Uterus (tissue), 2 donors: ENCODE results near the gene CNPPD1.

Experiments used
- CTCF ChIP-seq, 4 experiments: fragments of 200-600 bp in 2 of 4; fragments of 450-650 bp in 2 of 4; sonication (generic) in 2 of 4; IDR thresholded peaks; one replicate each; pipeline ENCODE4 v1.5.1; 2016 to 2019; ENCODE audit warnings: antibody characterized with exemption in 4 of 4, mild to moderate bottlenecking in 2 of 4, moderate library complexity in 1 of 4
- POLR2A ChIP-seq, 2 donors: fragments of 450-650 bp; IDR thresholded peaks; one replicate each; pipeline ENCODE4 v1.6.1; 2016; ENCODE audit warnings: antibody characterized with exemption in 2 of 2, mild to moderate bottlenecking in 1 of 2, moderate library complexity in 1 of 2

DNA sequence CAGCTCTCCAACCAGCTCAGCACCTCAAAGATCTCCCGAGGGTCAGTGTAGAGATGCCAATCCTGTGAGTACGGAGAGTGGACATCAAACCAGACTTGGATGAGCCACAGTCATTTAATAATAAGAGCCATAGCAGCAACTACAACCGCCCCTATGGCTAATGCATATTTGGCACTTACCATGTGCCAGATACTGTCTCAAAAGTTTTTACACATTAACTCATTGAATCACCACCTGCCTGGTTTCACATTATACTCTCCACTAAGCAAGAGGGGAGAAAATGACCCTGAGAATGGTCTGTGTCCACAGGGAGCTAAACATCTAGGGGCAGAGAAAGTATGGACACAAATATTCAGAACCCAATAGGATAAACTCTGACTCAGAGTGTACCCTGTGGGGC, 2.6 kb downstream of the CNPPD1 start:
- TF ChIP-seq CTCF (IDR thresholded peaks at IDR 0.05) (no peak), POLR2A (IDR thresholded peaks at IDR 0.05) (no peak)
